Vagina (tissue), 2 donors: ENCODE measurements around the gene TSPEAR. TPM values are rescaled to one million over a fixed set of nuclear protein-coding genes. Genes with fewer than 3 reads are reported as not detected.

Experiments
- DNase-seq, 2 donors: peaks; one replicate each; pipeline ENCODE4 v3.0.0-alpha.2; 2017; ENCODE audit errors: extremely low spot score in 2 of 2
- H3K27ac ChIP-seq: fragments of 200-600 bp; sonication (generic); one replicate; pipeline ENCODE4 v1.5.1; 2019
- H3K27me3 ChIP-seq: fragments of 200-600 bp; sonication (generic); one replicate; pipeline ENCODE4 v1.5.1; 2019
- H3K36me3 ChIP-seq, 2 donors: fragments of 200-600 bp; sonication (generic); one replicate each; pipeline ENCODE4 v1.5.1; 2017 to 2019
- H3K4me1 ChIP-seq: fragments of 200-600 bp; sonication (generic); one replicate; pipeline ENCODE4 v1.5.1; 2019
- H3K4me3 ChIP-seq, 2 donors: fragments of 200-600 bp; sonication (generic); 1 replicate in 1 of 2; 2 replicates in 1 of 2; pipeline ENCODE4 v1.5.1; 2016 to 2019
- H3K9me3 ChIP-seq: fragments of 200-600 bp; sonication (generic); one replicate; pipeline ENCODE4 v1.5.1; 2019
- CTCF ChIP-seq, 3 experiments: fragments of 450-650 bp in 2 of 3; fragments of 200-600 bp in 1 of 3; sonication (generic) in 1 of 3; IDR thresholded peaks; one replicate each; pipeline ENCODE4 v1.5.1; 2017 to 2019; ENCODE audit warnings: antibody characterized with exemption in 3 of 3, mild to moderate bottlenecking in 2 of 3, moderate library complexity in 2 of 3
- POLR2A ChIP-seq, 2 donors: fragments of 450-650 bp; IDR thresholded peaks; one replicate each; pipeline ENCODE4 v1.6.1; 2017; ENCODE audit warnings: antibody characterized with exemption in 2 of 2, mild to moderate bottlenecking in 2 of 2, moderate library complexity in 2 of 2
- POLR2AphosphoS5 ChIP-seq, 2 donors: sonication (generic); formaldehyde crosslinking; IDR thresholded peaks; one replicate each; pipeline ENCODE4 v1.9.0; 2017; ENCODE audit warnings: antibody characterized with exemption in 2 of 2, mild to moderate bottlenecking in 2 of 2, low read depth in 1 of 2; ENCODE audit not compliant: insufficient read depth in 1 of 2
- intact Hi-C: fragments of 100-400 bp; cut with DNase I; formaldehyde crosslinking; loops from one replicate; pipeline ENCODE4 v1.15.1; 2023
- total RNA-seq: library from RNA; depleted of rRNA; stranded (reverse); fragments of >200 nt; gene quantifications from one replicate; pipeline ENCODE4 v1.2.3, GENCODE V29; 2016

Gene TSPEAR
- total RNA-seq, 1 donor from 2014 or later: not detected

GRCh38 chr21:44464351-44464750 is 247.0 kb downstream of the TSPEAR start:
- Histone ChIP-seq H3K27ac (no peak overlapping the region), H3K27me3 (no peaks in the 10 kb centered on the region), H3K4me1 (no peaks in the 10 kb centered on the region), H3K9me3 (no peaks in the 10 kb centered on the region), H3K36me3 (no peaks in the 10 kb centered on the region), H3K4me3 (no peak overlapping the region)
- TF ChIP-seq CTCF (IDR thresholded peaks at IDR 0.05): no peak
- TF ChIP-seq POLR2A (IDR thresholded peaks at IDR 0.05): no peak
- no peak for TF ChIP-seq POLR2AphosphoS5 (IDR thresholded peaks at IDR 0.05; ENCODE audit: insufficient read depth in 1 of 2, low read depth in 1 of 2)
- DNase-seq: no peak
- intact Hi-C loops: no loop called here

- intact Hi-C loops: no loop called here
- H3K27ac ChIP-seq: no peak overlapping the region
- no peaks in the 10 kb centered on the region for H3K27me3 ChIP-seq
- H3K4me1 ChIP-seq: no peaks in the 10 kb centered on the region
- no peak overlapping the region for H3K4me3 ChIP-seq
- DNase-seq: no peak
- no peaks in the 10 kb centered on the region for H3K9me3 ChIP-seq
- no peak for TF ChIP-seq POLR2A (IDR thresholded peaks at IDR 0.05)
- TF ChIP-seq CTCF (IDR thresholded peaks at IDR 0.05): no peak
- TF ChIP-seq POLR2AphosphoS5 (IDR thresholded peaks at IDR 0.05; ENCODE audit: insufficient read depth in 1 of 2, low read depth in 1 of 2): no peak
- no peaks in the 10 kb centered on the region for H3K36me3 ChIP-seq
These were observed 247.6 kb downstream of the TSPEAR start for GRCh38 chr21:44463724-44464123.

- no peaks in the 10 kb centered on the region for H3K27me3 ChIP-seq
- H3K9me3 ChIP-seq: no peaks in the 10 kb centered on the region
- intact Hi-C loops: no loop called here
- no peaks in the 10 kb centered on the region for H3K4me1 ChIP-seq
- no peak overlapping the region for H3K4me3 ChIP-seq
- DNase-seq: no peak
- TF ChIP-seq CTCF (IDR thresholded peaks at IDR 0.05) (no peak), POLR2A (IDR thresholded peaks at IDR 0.05) (no peak), POLR2AphosphoS5 (IDR thresholded peaks at IDR 0.05; ENCODE audit: insufficient read depth in 1 of 2, low read depth in 1 of 2) (no peak)
- no peaks in the 10 kb centered on the region for H3K36me3 ChIP-seq
- H3K27ac ChIP-seq: no peak overlapping the region
These were observed 248.6 kb downstream of the TSPEAR start for GRCh38 chr21:44462834-44463200.

- no peak for DNase-seq
- Histone ChIP-seq H3K27me3 (no peaks in the 10 kb centered on the region), H3K9me3 (no peaks in the 10 kb centered on the region), H3K4me3 (no peak overlapping the region), H3K27ac (no peak overlapping the region), H3K36me3 (no peaks in the 10 kb centered on the region), H3K4me1 (no peaks in the 10 kb centered on the region)
- intact Hi-C loops: no loop called here
- TF ChIP-seq POLR2A (IDR thresholded peaks at IDR 0.05) (no peak), POLR2AphosphoS5 (IDR thresholded peaks at IDR 0.05; ENCODE audit: insufficient read depth in 1 of 2, low read depth in 1 of 2) (no peak), CTCF (IDR thresholded peaks at IDR 0.05) (no peak)
These were observed 249.1 kb downstream of the TSPEAR start for GRCh38 chr21:44462086-44462833.

- Histone ChIP-seq H3K4me3 (no peak overlapping the region), H3K9me3 (no peaks in the 10 kb centered on the region), H3K4me1 (no peaks in the 10 kb centered on the region), H3K27me3 (no peaks in the 10 kb centered on the region), H3K27ac (no peak overlapping the region), H3K36me3 (no peaks in the 10 kb centered on the region)
- no peak for DNase-seq
- no peak for TF ChIP-seq POLR2A (IDR thresholded peaks at IDR 0.05)
- TF ChIP-seq CTCF (IDR thresholded peaks at IDR 0.05): no peak
- TF ChIP-seq POLR2AphosphoS5 (IDR thresholded peaks at IDR 0.05; ENCODE audit: insufficient read depth in 1 of 2, low read depth in 1 of 2): no peak
- intact Hi-C loops: no loop called here
These were observed 249.8 kb downstream of the TSPEAR start for GRCh38 chr21:44461464-44462001.
